NOMO-1 treated with DMSO at 0.1 percent for 48 hours (cell line): ENCODE results near the gene NFU1.

Experiments used
- DNase-seq: peaks from one replicate; lab custom pipeline; 2025; ENCODE audit not compliant: unreplicated experiment; lab: John Stamatoyannopoulos, UW

The NFU1 gene

GRCh38 chr2:69353360-69353759, 83.9 kb downstream of the NFU1 start:
- no peak for DNase-seq

- no peak for DNase-seq
Measured at GRCh38 chr2:69348781-69349180, 88.5 kb downstream of the NFU1 start.
